GM19023 (cell line): ENCODE measurements around the gene EIF2B1.
"Not testable (repeated sequence)": the region's sequence is repeated elsewhere in the genome, so short reads cannot be mapped to it uniquely, and the experiment has no call there.

Experiments
- ATAC-seq: cut with Tn5 transposase; IDR thresholded peaks from one replicate; pipeline ENCODE4 v1.9.1; 2021; ENCODE audit warnings: mild to moderate bottlenecking, moderate library complexity; ENCODE audit not compliant: unreplicated experiment

EIF2B1 gene

DNA sequence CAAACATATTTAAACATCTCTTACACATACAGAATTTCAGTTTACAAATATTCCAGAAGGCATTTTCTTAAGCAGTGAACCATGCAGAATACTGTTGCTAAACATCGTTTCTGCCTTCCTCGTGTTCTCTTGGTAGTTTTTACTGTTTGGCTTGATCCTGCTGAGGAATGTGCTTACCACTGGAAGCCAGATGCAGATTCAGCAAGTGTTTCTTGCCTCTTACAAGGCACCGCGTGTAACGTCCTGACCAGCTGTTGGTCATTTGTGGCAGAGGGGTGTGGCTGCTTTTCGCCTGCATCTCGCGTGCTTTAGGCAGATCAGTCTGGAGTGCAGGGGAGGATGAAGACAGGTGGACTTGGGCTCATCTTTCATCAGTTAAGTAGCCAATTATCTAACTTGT lies 12.4 kb downstream of the EIF2B1 start:
- no peak for ATAC-seq

DNA sequence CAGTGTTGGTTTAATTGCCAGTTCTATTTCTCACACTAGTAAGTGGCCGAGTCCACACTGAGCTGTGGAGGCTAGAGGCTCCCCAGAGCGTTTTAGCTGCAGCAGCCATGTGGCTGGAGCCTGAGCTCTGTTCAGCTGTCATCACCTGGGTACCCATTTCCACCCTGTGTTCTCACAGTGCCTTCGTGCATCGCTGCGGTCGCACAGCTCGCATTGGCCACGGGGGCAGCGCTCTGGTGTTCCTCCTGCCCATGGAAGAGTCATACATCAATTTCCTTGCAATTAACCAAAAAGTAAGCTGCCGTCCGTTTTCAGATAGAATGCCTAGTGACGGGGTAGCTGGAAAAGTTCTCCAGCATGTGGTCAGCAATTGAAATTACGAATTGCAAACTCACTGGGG lies 15.9 kb downstream of the EIF2B1 start:
- no peak for ATAC-seq

DNA sequence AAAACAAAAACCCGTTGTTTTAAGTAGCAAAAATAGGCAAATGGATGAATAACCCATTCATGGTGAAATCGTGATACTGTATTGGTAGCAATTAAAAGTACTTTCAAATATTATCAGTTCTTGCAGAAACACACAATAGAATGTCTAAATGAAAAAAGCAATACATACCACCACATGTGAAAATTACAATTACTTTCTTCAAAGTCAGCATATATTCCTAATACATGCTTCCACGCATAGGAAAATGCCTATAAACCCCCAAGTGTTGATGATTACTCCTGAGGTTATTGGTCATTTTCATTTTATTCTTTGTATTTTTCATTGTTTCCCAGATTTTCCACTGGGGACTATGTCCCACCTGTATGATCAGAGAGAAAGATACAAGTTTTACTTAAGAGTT lies 16.3 kb downstream of the EIF2B1 start:
- ATAC-seq = no peak

DNA sequence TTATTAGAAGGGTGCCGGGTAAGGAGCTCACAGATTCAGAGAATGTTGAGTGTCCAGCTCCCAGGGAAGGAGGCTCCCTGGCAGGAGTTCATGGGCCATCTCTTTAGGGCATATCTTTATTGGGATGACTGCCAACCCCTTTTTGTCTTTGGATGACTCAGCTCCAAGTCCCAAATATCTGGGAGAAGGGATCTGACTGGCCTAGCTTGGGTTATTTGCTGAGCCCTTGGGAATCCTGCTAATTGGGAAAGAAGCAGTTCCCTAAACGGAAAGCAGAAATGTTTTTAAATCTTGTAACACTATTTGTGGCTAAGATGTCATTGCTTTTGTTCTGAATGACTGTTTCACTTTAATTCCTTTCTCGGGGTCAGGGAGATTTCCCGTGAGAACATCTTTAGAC lies 19.0 kb downstream of the EIF2B1 start:
- no peak for ATAC-seq

DNA sequence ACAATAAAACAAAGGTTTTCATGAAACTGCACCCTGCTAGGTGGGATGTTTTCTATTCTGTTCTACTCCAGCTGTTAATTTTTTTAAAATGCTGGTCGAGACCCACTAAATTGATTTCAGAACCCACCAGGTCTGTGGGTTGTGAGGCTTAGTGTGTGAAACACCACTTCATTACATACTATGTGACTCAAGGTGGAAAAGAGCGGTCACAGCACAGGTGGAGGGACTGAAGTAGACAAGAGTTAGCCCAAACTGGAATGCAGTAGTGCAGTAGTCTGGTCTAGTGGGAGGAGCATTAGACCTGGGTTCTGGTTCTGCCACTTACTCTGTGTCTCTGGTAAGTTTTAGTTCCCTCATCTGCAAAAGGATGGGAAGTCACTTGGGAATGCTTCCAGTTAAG lies 19.4 kb downstream of the EIF2B1 start:
- ATAC-seq = no peak

DNA sequence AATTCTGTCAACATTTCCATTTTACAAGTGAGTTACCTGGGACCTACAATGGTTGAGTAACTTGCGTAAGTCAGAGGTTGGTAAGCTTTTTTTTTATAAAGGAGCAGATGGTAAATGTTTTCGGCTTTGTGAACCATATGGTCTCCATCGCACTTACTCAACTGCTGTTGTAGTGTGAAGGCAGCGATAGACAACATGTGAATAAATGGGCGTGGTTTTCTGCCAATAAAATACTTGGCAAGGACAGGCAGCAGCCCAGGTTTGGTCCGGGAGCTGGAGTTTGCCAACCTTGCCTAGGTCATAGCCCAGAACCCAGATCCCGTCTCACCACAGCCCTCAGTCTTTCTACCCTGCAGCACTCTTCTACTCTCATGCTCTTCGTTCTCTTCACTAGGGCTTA lies 25.3 kb downstream of the EIF2B1 start:
- ATAC-seq = no peak

DNA sequence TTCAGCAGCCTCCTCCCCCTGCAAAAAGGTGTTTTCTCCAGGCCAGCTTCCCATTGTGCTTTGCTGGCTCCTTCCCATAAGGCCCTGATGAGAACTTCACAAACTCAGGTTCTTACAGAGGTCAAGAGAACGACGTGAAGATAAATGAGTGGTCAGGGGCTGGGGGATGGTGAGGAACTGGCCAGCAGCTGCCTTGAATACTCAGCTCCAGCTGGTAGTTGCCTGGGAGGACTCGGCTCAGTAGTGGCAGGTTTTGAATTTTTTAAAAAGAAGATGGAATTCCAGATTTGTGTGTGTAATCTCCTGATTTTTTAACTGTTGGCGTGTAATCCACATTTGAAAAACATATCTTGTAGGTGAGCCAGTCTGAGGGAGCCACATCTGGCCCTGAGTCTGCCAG lies 25.7 kb downstream of the EIF2B1 start:
- no peak for ATAC-seq

DNA sequence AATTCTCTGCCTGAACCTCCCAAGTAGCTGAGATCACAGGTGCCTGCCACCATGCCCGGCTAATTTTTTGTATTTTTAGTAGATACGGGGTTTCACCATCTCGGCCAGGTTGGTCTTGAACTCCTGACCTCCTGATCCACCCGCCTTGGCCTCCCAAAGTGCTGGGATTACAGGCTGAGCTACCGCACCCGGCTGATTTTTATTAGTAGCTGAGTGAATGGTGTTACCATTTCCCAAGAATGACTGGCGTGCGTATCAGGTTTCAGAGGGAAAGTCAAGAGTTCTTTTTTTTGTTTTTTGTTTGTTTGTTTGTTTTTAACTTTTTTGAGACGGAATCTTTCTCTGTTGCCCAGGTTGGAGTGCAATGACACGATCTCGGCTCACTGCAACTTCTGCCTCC lies 30.0 kb downstream of the EIF2B1 start:
- ATAC-seq = not testable (repeated sequence)

DNA sequence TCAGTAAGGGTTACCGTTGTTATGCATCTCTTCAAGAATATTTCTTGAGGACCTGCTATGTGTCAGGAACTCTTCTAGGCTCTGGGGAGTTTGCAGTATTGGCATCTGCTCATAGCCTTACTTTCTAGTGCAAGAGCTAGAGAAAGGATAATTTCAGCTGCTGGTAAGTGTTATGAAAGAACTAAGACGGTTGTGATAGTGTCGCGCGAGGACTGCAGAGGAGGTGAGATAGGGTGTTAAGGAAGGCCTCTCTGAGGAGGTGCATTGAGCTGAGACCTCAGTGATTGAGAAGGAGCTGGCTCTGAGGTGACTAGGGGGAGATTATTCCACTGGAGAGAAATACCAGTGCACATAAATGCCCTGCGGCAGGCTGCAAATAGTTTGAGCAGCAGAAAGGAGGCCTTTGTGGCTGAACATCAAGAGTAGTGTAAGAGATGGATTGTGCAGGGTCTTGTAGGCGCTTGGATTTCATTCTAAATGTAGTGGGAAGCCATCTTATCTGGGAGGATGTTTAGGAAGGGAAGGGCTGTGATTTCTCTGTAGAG lies 30.8 kb downstream of the EIF2B1 start:
- no peak for ATAC-seq

DNA sequence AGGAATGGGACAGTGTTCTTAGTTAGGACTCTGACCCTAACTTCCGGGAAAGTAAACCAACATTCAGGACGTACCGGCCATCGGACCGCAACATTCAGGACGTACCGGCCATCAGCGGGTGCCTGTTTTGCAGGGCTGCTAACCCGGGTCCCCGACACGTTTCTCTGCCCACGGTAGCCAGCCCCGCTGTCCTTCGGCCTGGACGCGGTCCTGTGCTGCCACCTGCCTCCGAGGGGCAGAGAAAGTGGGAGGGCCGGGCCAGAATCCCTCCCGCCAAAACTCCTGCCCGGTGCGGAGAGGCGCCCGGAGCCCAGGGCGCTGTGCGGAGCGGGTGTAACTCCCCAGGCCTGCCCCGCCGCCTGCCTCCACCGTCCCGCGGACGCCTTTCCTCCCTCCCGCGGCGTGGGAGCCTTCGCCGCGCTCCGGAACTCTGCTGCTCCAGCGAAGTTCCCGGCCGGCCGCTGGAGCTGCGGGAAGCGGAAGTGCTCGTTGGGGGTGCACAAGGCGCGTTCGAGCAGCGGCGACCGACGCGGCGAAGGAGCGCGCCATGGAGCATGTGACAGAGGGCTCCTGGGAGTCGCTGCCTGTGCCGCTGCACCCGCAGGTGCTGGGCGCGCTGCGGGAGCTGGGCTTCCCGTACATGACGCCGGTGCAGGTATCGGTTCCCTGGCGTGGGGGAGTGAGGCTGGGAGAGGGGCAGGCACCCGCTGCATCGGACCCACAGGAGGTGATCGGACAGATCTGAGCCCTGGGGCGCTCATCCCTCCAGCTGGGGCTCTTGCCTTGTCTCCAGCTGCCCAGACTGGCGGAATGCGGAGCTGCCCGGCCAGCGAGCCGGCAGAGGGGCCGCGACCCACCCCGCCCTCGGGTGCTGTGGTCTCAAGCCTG lies 31.6 kb downstream of the EIF2B1 start, which contains the start of gene DDX55:
Gene DDX55, plus strand, starts transcription at position 498 of the 888 bp plus-strand sequence. Its CDS starts 50 bp downstream, at position 548.
- ATAC-seq = peak; percentile 93

DNA sequence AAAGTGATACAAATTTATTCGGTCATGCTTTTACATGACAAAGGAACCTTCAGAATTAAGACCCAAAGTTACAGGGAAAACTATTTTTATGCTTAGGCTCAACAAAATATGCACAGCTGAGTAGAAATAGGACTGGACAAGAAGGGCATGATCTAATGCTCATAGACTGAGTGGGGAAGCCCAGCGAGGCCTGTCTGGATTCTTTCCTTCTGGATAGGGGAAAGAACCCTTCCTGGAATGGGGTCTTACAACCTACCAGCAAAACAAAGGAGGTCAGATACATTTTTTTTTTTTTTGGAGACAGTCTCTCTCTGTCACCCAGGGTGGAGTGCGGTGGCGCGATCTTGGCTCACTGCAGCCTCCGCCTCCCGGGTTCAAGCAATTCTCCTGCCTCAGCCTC lies 33.8 kb downstream of the EIF2B1 start:
- ATAC-seq = no peak

DNA sequence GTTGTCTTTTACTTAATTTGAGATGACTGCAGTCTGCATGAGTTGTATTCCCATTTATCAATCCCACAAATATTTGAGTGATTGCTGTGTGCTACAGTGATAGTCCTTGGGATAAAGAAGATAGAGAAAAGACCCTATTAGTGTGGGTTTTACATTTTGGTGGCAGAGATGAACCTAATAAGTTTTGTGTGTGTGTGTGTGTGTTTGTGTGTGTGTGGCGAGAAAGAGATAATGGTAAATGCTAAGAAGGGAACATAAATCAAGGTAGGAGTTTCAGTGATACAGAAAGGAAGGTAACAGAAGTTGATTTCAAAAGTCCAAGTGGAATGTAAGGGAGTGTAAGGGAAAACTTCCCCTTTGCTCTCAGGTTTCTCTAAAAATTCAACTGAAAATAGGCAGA lies 34.2 kb downstream of the EIF2B1 start:
- no peak for ATAC-seq

DNA sequence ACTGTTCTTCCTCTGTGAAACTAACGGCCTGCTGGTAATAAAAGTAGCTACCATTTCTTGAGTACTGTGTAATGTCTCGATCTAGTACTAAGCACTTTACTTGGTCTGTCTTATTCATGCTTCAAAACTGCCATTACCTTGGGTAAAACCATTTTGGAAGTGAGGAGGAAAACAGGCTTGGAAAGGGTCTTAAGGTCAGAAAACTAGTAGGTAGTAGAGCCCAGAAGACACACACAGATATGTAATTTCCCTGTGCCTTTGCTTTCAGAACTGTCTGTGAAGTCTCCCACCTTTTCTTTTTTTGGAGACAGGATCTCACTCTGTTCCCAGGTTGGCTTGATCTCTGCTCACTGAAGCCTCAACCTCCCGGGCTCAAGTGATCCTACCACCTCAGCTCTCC lies 35.0 kb downstream of the EIF2B1 start:
- no peak for ATAC-seq

DNA sequence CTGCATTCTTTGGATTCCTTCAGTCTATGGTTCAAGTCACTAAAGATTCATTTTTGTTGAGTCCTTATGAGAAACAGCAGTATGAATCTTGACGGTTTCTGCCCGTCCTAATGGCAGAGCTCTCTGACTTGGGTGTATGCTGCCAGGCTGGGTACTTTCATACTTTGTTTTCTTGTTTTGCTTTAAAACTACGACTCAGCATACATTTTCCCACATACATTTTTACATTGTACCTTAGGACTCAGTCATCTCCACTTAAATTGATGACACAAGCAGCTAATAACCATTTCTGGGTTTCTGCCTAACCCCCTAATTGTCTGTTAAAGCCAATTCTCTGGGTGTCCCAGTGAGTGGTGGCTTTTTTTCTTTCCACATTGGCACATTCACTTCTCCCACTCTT lies 36.4 kb downstream of the EIF2B1 start:
- no peak for ATAC-seq

DNA sequence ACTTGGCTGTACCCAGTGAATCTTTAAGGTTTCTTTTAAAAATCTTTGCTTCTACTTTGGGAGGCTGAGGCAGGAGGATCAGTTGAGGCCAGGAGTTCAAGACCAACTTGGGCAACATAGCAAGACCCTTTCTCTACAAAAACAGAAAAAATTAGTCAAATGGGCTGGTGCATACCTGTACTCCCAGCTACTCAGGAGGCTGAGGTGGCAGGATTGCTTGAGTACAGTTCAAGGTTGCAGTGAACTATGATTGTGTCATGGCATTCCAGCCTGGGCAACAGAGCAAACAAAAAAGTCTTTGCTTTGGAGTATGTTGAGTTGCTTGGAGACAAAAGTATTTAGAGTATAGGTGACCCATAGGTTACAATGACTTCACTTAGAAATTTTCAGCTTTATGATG lies 37.8 kb downstream of the EIF2B1 start:
- ATAC-seq = no peak

DNA sequence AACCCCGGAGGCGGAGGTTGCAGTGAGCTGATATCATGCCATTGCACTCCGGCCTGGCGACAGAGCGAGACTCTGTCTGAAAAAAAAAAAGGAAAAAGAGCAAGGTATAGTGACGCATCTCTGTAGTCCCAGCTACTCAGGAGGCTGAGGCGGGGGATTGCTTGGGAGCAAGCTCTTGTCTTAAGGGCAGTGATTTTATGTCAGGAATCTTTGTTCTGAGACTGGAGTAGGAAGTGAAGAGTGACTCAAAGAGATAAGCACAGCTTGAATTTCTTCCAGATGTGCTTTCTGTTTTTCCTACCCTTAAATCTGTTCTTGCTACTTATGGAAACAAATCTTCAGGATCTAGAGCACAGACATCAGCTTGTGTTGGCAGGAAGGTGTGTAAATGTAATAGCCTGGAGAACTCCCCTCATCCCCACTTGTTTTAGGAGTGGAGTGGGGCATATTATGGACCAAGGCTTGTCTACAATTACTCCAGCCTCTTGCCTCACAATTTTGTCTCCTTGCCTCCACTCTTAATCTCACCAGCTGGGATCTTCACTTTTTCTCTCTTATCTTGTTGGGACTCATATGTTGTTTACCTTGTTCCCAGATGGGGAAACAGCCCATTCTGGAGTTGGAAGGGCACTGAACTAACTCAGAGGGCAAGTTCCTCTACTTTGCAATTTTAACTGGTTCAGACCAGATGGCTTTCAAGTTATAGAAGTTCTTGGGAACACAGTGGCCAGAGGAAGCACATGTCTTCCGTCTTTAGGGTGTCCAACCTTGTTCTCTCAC lies 41.6 kb downstream of the EIF2B1 start:
- ATAC-seq = no peak

DNA sequence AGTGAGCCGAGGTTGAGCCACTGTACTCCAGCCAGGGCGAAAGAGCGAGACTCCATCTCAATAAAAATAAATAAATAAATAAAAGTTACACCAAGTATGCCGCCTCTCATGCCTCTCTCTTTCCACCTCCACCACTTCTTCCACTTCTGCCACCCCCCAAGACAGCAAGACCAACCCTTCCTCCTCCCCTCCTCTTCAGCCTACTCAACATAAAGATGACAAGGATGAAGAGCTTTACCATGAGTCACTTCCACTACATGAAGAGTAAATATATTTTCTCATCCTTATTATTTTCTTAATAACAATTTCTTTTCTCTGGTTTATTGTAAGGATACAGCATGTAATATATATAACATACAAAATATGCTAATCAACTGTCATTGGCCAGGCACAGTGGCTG lies 52.7 kb downstream of the EIF2B1 start:
- no peak for ATAC-seq

DNA sequence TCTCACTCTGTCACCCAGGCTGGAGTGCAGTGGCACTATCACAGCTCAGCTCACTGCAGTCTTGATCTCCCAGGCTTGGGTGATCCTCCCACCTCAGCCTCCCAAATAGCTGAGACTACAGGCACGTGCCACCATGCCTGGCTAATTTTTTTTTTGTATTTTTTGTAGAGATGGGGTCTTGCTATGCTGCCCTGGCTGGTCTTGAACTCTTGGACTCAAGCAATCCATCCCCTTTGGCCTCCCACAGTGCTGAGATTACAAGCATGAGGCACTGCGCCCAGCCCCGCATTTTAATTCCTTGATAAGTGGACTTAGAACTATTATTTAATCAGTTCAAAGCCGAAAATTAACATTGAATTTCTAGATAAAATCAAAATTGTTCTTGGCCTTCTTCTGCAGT lies 54.7 kb downstream of the EIF2B1 start:
- not testable (repeated sequence) for ATAC-seq

DNA sequence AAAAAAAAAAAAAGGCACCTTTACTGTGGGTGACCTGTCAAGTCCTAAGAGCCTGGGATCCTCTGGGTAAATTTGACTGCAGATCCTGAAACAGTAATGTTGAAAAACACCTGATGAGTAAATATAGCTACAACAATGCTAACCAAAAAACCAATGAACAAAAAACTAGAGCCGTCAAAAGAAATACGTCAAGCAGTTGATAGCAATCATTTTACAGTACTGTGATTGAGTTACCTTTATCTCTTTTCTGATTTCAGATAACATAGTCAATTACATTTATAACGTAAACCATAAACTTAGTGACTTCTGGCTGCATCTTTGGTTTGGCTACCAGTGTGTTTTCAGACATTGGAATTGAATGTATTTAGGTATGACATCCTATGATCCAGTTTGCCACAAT lies 55.2 kb downstream of the EIF2B1 start:
- no peak for ATAC-seq

DNA sequence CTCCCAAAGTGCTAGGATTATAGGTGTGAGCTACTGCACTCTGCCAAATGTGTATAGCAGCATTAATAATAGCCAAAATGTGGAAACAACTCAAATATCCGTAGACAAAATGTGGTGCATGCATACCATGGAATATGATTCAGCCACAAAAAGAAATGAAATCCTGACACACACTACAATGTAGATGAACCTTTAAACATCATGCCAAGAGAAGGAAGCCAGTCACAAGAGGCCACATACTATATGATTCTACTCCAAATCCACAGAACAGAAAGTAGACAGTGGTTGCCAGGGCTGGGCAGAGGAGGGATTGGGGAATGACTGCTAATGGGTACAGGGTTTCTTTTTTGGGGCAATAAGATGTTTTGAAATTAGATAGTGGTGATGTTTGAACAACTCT lies 56.9 kb downstream of the EIF2B1 start:
- no peak for ATAC-seq

DNA sequence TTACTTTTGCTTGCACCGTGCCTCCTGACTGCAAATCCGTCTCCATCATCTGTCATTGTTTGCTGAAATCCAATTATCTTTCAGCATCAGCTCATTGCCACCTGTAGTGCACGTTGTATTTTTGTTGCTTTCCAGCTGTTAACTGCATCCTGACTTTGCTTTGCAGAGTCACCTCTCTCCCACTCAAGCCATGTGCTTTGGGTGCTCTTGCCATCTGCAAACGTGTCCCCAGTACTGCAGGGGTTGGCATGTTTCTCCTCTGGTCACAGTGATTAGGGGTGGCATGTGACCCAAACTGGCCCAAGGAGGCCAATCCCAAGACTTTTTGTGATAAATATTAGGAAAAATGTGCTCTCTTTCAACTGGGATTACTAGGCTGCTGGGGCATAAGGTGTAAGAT lies 59.6 kb downstream of the EIF2B1 start:
- no peak for ATAC-seq

DNA sequence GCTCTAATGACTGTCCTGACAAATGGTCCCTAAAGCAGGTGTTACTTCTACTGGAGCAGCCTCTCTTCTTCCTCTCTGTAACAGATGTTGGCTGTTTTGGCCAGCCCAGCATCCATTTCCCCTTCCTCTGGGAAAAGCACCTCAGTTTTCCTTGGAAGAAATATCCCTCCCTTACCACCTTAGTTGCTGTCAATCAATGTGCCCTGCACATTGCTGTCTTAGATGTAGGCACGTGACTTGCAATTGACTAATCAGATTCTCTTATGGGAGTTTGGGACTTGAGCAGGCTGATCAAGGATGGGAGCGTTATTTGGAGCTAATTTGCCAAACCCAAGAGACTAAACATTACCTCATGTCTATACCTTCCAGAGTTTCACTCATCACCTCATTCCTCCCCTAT lies 61.1 kb downstream of the EIF2B1 start:
- no peak for ATAC-seq
